Measurements from ENCODE around the gene SND1. TPM values are rescaled to one million over a fixed set of nuclear protein-coding genes. Genes with fewer than 3 reads are reported as not detected.

Gene SND1
- total and polyA plus RNA-seq, 4 donors: 59.4 to 214 (median 84.1) TPM

- TF ChIP-seq REST (IDR thresholded peaks at IDR 0.05) (no peak), EGR1 (IDR thresholded peaks at IDR 0.05; ENCODE audit: low read depth in 2 of 2) (no peak), HNF4A (conservative IDR thresholded peaks at IDR 0.05) (no peak)
Observed at GRCh38 chr7:128065872-128066271, 413.9 kb downstream of the SND1 start (continued).

GRCh38 chr7:128066395-128066794 is 414.4 kb downstream of the SND1 start:
- no peak overlapping the region for H3K9ac ChIP-seq (ENCODE audit: low read depth in 1 of 2, low read length in 2 of 2)
- no peaks in the 10 kb centered on the region for H3K27me3 ChIP-seq (ENCODE audit: control insufficient read depth in 4 of 4, insufficient read depth in 4 of 4, low read length in 3 of 4)
- no peak for DNase-seq (ENCODE audit: low spot score)
- H3K4me1 ChIP-seq (ENCODE audit: control insufficient read depth in 4 of 4, insufficient read depth in 4 of 4, low read length in 3 of 4): no peaks in the 10 kb centered on the region
- H3K27ac ChIP-seq (ENCODE audit: low read depth in 1 of 2, low read length in 2 of 2): no peak overlapping the region
- 98% methylated on average over 10 of the region's 10 CpGs for WGBS
- TF ChIP-seq ATF3 (IDR thresholded peaks at IDR 0.05) (no peak), RXRA (IDR thresholded peaks at IDR 0.05) (no peak), FOXA2 (IDR thresholded peaks at IDR 0.05) (no peak), TAF1 (conservative IDR thresholded peaks at IDR 0.05) (no peak), EGR1 (IDR thresholded peaks at IDR 0.05; ENCODE audit: low read depth in 2 of 2) (no peak), FOXA1 (IDR thresholded peaks at IDR 0.05) (no peak), ZBTB33 (IDR thresholded peaks at IDR 0.05) (no peak), JUND (IDR thresholded peaks at IDR 0.05) (no peak), YY1 (IDR thresholded peaks at IDR 0.05) (no peak), CTCF (IDR thresholded peaks at IDR 0.05; ENCODE audit: low read depth, low read length, missing input control) (no peak), HNF4A (conservative IDR thresholded peaks at IDR 0.05) (no peak), NR2F2 (IDR thresholded peaks at IDR 0.05) (no peak), SP1 (IDR thresholded peaks at IDR 0.05) (no peak)
- H3K4me3 ChIP-seq (ENCODE audit: low read depth in 1 of 3, low read length in 3 of 3): no peak overlapping the region
- no peaks in the 10 kb centered on the region for H3K9me3 ChIP-seq (ENCODE audit: control insufficient read depth in 4 of 4, low read length in 3 of 4)
- peaks cover 0 to 15% (median 5%) of the 10 kb centered on the region in 4 donors for H3K36me3 ChIP-seq (ENCODE audit: control insufficient read depth in 4 of 4, insufficient read depth in 3 of 4, low read depth in 1 of 4, low read length in 3 of 4)

GRCh38 chr7:128066858-128067257 is 414.9 kb downstream of the SND1 start:
- H3K27me3 ChIP-seq (ENCODE audit: control insufficient read depth in 4 of 4, insufficient read depth in 4 of 4, low read length in 3 of 4): no peaks in the 10 kb centered on the region
- H3K36me3 ChIP-seq (ENCODE audit: control insufficient read depth in 4 of 4, insufficient read depth in 3 of 4, low read depth in 1 of 4, low read length in 3 of 4): peaks cover 0 to 15% (median 5%) of the 10 kb centered on the region in 4 donors
- H3K4me1 ChIP-seq (ENCODE audit: control insufficient read depth in 4 of 4, insufficient read depth in 4 of 4, low read length in 3 of 4): no peaks in the 10 kb centered on the region
- WGBS: 92% methylated on average over 5 of the region's 5 CpGs
- H3K9ac ChIP-seq (ENCODE audit: low read depth in 1 of 2, low read length in 2 of 2): no peak overlapping the region
- H3K4me3 ChIP-seq (ENCODE audit: low read depth in 1 of 3, low read length in 3 of 3): no peak overlapping the region
- no peak overlapping the region for H3K27ac ChIP-seq (ENCODE audit: low read depth in 1 of 2, low read length in 2 of 2)
- no peaks in the 10 kb centered on the region for H3K9me3 ChIP-seq (ENCODE audit: control insufficient read depth in 4 of 4, low read length in 3 of 4)
- DNase-seq (ENCODE audit: low spot score): no peak
- TF ChIP-seq NR2F2 (IDR thresholded peaks at IDR 0.05) (no peak), FOXA2 (IDR thresholded peaks at IDR 0.05) (no peak), GABPA (IDR thresholded peaks at IDR 0.05 in 1 of 2, conservative IDR thresholded peaks at IDR 0.05 in 1 of 2) (no peak), YY1 (IDR thresholded peaks at IDR 0.05) (no peak), MAX (IDR thresholded peaks at IDR 0.05) (no peak), REST (IDR thresholded peaks at IDR 0.05) (no peak), JUND (IDR thresholded peaks at IDR 0.05) (no peak), FOXA1 (IDR thresholded peaks at IDR 0.05) (no peak), SP1 (IDR thresholded peaks at IDR 0.05) (no peak), RXRA (IDR thresholded peaks at IDR 0.05) (no peak), HNF4G (IDR thresholded peaks at IDR 0.05) (no peak)

All from liver (tissue), 9 donors.